TTC549 (cell line): ENCODE results near the gene WSCD1.

ENCODE experiments used
- FAIRE-seq: peaks from 2 replicates; lab custom pipeline; 2012; peaks lifted over from hg19 to GRCh38; lab: Jason Lieb, UNC

Gene WSCD1

GRCh38 chr17:6160911-6161855 is 91.0 kb downstream of the WSCD1 start:
- no peak for FAIRE-seq

GRCh38 chr17:6162216-6162615 is 92.0 kb downstream of the WSCD1 start:
- FAIRE-seq, result no peak

GRCh38 chr17:6162892-6163291 is 92.7 kb downstream of the WSCD1 start:
- FAIRE-seq, result no peak

- no peak for FAIRE-seq
Measured at GRCh38 chr17:6163612-6164333, 93.6 kb downstream of the WSCD1 start.

GRCh38 chr17:6164996-6165395 is 94.8 kb downstream of the WSCD1 start:
- FAIRE-seq, result no peak

- no peak for FAIRE-seq
Measured at GRCh38 chr17:6165806-6166205, 95.6 kb downstream of the WSCD1 start.

- no peak for FAIRE-seq
Measured at GRCh38 chr17:6166492-6167179, 96.5 kb downstream of the WSCD1 start.

GRCh38 chr17:6168296-6168695 is 98.1 kb downstream of the WSCD1 start:
- no peak for FAIRE-seq

GRCh38 chr17:6170349-6170748 is 100.2 kb downstream of the WSCD1 start:
- FAIRE-seq, result no peak

GRCh38 chr17:6172642-6173330 is 102.6 kb downstream of the WSCD1 start:
- FAIRE-seq, result no peak

GRCh38 chr17:6173653-6174052 is 103.5 kb downstream of the WSCD1 start:
- no peak for FAIRE-seq
